ENCODE results near the gene ABCC6. TPM values are rescaled to one million over a fixed set of nuclear protein-coding genes. Genes with fewer than 3 reads are reported as not detected.

The ABCC6 gene
- total and polyA plus RNA-seq, 2 of the 13 experiments (the other 11 are each of a cell fraction or from before 2014, with no cell fraction given): 82.4 to 105 TPM

DNA sequence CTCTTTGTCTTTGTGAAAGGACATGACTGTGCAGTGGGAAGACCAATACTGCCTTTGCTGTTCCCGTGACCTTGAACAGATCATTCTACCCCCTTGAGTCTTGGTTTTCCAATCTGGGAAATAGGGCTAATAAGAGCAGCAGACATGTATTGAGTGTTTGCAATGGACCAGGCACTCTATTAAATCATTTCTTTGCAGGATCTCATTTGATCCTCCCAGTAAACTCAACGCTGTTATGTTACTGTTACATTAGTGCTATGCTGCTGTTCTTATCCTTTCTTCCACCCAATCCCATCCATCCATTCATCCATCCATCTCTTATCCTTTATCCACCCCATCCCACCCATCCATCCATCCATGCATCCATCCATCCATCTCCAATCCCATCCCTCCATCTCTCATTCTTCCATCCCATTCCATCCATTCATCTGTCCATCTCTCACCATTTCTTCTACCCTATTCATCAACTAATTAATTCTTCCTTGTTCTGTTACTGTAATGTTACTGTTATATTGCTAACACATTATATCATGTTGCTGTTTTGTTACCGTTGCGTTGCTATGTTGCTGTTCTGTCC, 65.1 kb downstream of the ABCC6 start (continued):
- TF ChIP-seq HOXA3 (CRISPR knock-in tag; IDR thresholded peaks at IDR 0.05): no peak
- TF ChIP-seq ZNF737 (CRISPR knock-in tag; IDR thresholded peaks at IDR 0.05; ENCODE audit: borderline replicate concordance): no peak
- TF ChIP-seq NFE2 (CRISPR knock-in tag; IDR thresholded peaks at IDR 0.05): no peak
- TF ChIP-seq NR3C1 (CRISPR knock-in tag; IDR thresholded peaks at IDR 0.05): no peak
- TF ChIP-seq RBFOX2 (IDR thresholded peaks at IDR 0.05; ENCODE audit: low read depth, low read length): 0 out of 2 replicates have a peak, but pooled peaks have one; percentile 43
- no peak for TF ChIP-seq ZFX (CRISPR knock-in tag; IDR thresholded peaks at IDR 0.05; ENCODE audit: low read depth)
- TF ChIP-seq ZNF572 (CRISPR knock-in tag; IDR thresholded peaks at IDR 0.05): no peak
- 0 out of 2 replicates have a peak, but pooled peaks have one; percentile 24 for TF ChIP-seq PLRG1 (conservative IDR thresholded peaks at IDR 0.05)
- 0 out of 2 replicates have a peak, but pooled peaks have one; percentile 13 for TF ChIP-seq LCORL (IDR thresholded peaks at IDR 0.05)
- TF ChIP-seq LCORL (CRISPR knock-in tag; IDR thresholded peaks at IDR 0.05): no peak
- TF ChIP-seq FOXP1 (IDR thresholded peaks at IDR 0.05): peak; percentile 54; the same call in 1 of the 2 replicates
- no peak for TF ChIP-seq FOXP1 (CRISPR knock-in tag; IDR thresholded peaks at IDR 0.05)
- TF ChIP-seq GPBP1L1 (CRISPR knock-in tag; IDR thresholded peaks at IDR 0.05): no peak
- peak; percentile 23; the same call in 1 of the 2 replicates for TF ChIP-seq FOXK2 (IDR thresholded peaks at IDR 0.05)
- TF ChIP-seq CSRNP1 (CRISPR knock-in tag; IDR thresholded peaks at IDR 0.05): no peak

Data from HepG2 (cell line).